Measurements from ENCODE around the gene VTI1A. TPM values are rescaled to one million over a fixed set of nuclear protein-coding genes. Genes with fewer than 3 reads are reported as not detected.

Gene VTI1A
- total and polyA plus RNA-seq, 7 donors, result 10.8 to 80.3 (median 36.8) TPM

- no peak for DNase-seq
- Histone ChIP-seq H3K27ac (peak overlapping the region; percentile 16 to 56 (median 38)), H3K27me3 (no peaks in the 10 kb centered on the region), H3K4me3 (no peak overlapping the region), H3K4me1 (peaks cover 0 to 10% (median 8%) of the 10 kb centered on the region in 4 donors), H3K36me3 (no peaks in the 10 kb centered on the region), H3K9me3 (no peaks in the 10 kb centered on the region)
- 57 to 73% methylated on average over 16 of the region's 16 CpGs for whole genome bisulfite sequencing, 2 donors
- intact Hi-C loops (cut with DNase I), result no loop called here
- TF ChIP-seq POLR2AphosphoS5 (IDR thresholded peaks at IDR 0.05), result no peak
- TF ChIP-seq EP300 (IDR thresholded peaks at IDR 0.05), result no peak
- TF ChIP-seq POLR2A (IDR thresholded peaks at IDR 0.05), result no peak
- no peak for TF ChIP-seq CTCF (IDR thresholded peaks at IDR 0.05)
Observed at GRCh38 chr10:112815269-112816032, 368.4 kb downstream of the VTI1A start.

- no peak overlapping the region for H3K4me3 ChIP-seq
- intact Hi-C loops (cut with DNase I), result no loop called here
- no peaks in the 10 kb centered on the region for H3K27me3 ChIP-seq
- peak overlapping the region; percentile 16 to 56 (median 38) for H3K27ac ChIP-seq
- H3K4me1 ChIP-seq, result peaks cover 0 to 10% (median 8%) of the 10 kb centered on the region in 4 donors
- DNase-seq, result no peak
- H3K36me3 ChIP-seq, result no peaks in the 10 kb centered on the region
- H3K9me3 ChIP-seq, result no peaks in the 10 kb centered on the region
- TF ChIP-seq CTCF (IDR thresholded peaks at IDR 0.05), result no peak
- no peak for TF ChIP-seq EP300 (IDR thresholded peaks at IDR 0.05)
- TF ChIP-seq POLR2A (IDR thresholded peaks at IDR 0.05), result no peak
- TF ChIP-seq POLR2AphosphoS5 (IDR thresholded peaks at IDR 0.05), result no peak
- WGBS, 2 donors, result 77 to 85% methylated on average over 4 of the region's 4 CpGs
Observed at GRCh38 chr10:112816033-112816430, 369.0 kb downstream of the VTI1A start.

DNA sequence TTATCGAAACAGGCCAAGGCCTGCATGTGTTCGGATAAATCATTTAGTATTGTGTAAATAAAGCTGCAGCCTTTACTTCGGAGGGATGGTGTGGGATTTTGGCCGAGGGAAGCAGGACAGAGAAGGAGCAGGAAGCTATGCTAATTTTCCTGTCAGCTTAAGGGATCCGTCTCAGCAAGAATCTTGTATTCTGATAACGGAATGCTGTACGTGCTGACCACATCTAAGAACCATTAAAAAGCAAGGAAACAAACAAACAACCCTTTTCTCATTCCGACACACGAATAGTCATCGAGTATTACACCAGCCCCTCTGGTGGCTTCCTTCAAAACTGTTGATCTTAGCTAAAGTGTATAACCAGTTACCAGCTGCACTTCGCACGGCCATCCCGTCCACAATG lies 369.9 kb downstream of the VTI1A start:
- H3K4me3 ChIP-seq, result no peak overlapping the region
- no peaks in the 10 kb centered on the region for H3K36me3 ChIP-seq
- H3K9me3 ChIP-seq, result no peaks in the 10 kb centered on the region
- intact Hi-C loops (cut with DNase I), result no loop called here
- no peak for DNase-seq
- 84 to 85% methylated on average over 13 of the region's 13 CpGs for WGBS, 2 donors
- H3K27ac ChIP-seq, result peak overlapping the region in 3 of 4 donors; percentile 21 to 56 (median 33)
- H3K4me1 ChIP-seq, result peaks cover 0 to 6% (median 5%) of the 10 kb centered on the region in 4 donors
- H3K27me3 ChIP-seq, result no peaks in the 10 kb centered on the region
- TF ChIP-seq POLR2A (IDR thresholded peaks at IDR 0.05), result no peak
- TF ChIP-seq CTCF (IDR thresholded peaks at IDR 0.05), result no peak
- no peak for TF ChIP-seq POLR2AphosphoS5 (IDR thresholded peaks at IDR 0.05)
- TF ChIP-seq EP300 (IDR thresholded peaks at IDR 0.05), result no peak

DNA sequence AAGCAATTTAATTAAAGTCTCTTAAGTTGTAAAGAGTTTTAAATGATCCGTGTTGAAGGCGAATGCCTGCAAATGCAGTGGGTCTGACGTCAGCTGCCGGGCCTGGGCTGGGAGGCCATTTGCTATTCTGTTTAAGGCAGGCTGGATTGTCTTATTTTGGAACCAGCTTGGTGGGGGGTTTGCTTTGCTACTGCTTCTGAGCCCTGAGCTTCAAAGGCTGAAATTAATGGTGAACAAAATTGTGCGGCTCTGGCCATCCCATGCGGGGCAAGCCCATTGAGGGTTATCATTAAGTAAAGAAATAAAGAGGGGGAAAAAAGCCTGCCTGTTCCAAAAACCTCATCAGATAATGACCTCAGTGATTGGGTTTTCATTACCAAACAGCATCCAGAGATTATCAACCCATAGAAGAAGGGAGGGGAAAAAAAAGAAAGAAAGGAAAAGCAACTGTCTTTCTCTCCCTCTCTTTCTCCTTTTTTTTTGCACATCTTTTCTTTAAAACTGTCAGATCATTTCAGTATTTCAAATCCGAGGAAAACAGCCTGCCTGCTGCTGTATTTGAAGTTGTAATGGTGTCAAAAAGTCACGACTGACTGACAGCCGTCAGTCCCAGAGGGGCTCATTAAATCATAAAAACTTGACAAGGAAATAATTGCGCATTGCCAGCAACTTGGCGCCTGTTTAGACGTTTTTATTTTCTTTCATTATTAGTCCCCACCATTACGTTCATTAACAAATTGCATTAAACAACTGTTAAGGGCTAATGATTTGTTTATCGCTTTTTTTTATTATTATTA lies 371.2 kb downstream of the VTI1A start:
- 89 to 91% methylated on average over 14 of the region's 14 CpGs for WGBS, 2 donors
- Histone ChIP-seq H3K27me3 (no peaks in the 10 kb centered on the region), H3K36me3 (no peaks in the 10 kb centered on the region), H3K9me3 (no peaks in the 10 kb centered on the region), H3K4me3 (no peak overlapping the region), H3K27ac (no peak overlapping the region), H3K4me1 (no peaks in the 10 kb centered on the region)
- no peak for DNase-seq
- TF ChIP-seq CTCF (IDR thresholded peaks at IDR 0.05), result no peak
- no peak for TF ChIP-seq POLR2AphosphoS5 (IDR thresholded peaks at IDR 0.05)
- TF ChIP-seq EP300 (IDR thresholded peaks at IDR 0.05), result no peak
- no peak for TF ChIP-seq POLR2A (IDR thresholded peaks at IDR 0.05)
- intact Hi-C loops (cut with DNase I), result no loop called here

Data from sigmoid colon (tissue), 7 donors.